Activated naive CD4-positive, alpha-beta T cell treated with Interleukin-2 at 50 U/mL for 16 hours (primary cell): ENCODE measurements around the gene SDK2.

Experiments
- DNase-seq: peaks from one replicate; pipeline ENCODE4 v3.0.0-alpha.2; 2020

SDK2 gene

DNA sequence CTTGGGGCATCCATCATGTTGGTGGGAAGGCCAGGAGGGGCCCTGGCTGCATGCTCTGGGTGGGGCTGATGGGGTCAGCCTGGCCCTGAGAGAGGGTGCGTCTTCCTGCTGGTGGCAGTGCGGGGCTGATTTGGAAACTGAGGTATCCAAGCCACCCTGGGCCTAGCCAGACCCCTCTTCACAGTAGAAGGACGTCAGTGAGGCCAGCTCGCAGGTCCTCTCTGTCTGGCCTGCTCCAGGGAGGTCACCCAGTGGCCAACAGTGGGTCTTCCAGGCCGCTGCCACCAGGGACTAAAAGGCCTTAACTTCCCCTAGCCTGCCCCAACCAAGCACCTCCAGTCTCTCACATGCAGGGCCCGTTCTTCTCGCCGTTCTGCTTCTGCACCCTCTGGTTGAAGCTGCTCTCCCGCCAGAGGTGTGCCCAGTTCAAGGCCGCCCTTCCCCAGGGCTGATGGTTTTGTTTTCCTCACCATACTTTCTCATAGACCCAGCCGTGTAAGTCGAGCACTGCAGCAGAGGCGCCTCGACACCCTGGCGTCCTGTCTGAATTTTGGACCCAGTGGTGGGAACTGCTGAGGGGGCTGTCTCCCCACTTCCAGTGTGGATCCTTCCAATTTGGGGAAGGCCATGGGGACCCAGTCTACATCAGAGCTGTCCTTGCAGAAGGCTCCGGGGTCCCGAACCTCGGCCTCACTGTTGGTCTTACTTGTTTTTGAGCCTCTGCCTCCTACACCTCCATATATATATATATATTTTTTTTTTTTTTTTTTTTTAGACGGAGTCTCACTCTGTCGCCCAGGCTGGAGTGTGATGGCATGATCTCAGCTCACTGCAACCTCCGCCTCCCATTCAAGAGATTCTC is 289.6 kb downstream of the SDK2 start:
- no peak for DNase-seq

GRCh38 chr17:73352261-73352660 is 292.0 kb downstream of the SDK2 start:
- DNase-seq = no peak

GRCh38 chr17:73351764-73352163 is 292.5 kb downstream of the SDK2 start:
- no peak for DNase-seq

- DNase-seq = no peak
Observed at GRCh38 chr17:73350864-73351263, 293.4 kb downstream of the SDK2 start.

DNA sequence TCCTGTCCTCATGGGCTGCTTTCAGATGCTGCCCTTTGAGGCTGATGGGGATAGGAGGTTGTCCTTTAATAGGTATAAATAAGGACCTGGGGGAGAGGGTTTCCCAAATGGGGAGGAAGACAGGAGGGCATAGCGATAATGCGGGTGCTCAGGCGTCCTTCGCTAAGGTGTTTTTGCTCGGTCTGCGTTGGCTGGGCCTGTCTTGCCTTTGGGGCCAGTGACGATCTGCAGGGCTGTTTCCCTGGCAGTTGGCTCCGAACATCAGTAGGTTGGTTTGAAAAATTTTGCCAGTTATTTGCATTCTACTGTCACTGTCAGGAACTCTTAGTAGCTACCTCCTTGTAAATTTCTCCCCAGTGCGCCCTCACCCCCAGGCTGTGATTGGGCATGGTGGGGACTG is 294.6 kb downstream of the SDK2 start:
- no peak for DNase-seq

DNA sequence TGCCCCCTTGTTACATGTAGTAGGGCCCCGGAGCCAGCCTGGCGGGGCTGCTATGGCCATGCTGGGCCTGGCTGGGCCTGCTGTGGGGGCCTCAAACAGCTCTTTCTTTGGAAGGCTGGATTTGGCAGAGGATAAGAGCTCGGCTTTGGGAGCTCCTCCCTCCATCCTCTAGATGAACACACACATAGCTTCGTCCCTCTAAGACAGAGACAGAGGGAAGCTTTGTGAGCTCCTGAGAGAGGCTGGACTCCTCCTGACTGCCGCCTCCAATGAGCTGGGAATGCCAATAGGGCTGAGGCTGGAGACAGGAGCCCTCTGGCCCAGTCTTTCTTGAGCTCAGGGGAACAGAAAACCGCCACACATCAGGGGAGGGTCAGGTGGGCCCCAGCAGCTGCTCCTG is 295.1 kb downstream of the SDK2 start:
- DNase-seq = no peak

GRCh38 chr17:73348829-73349095 is 295.5 kb downstream of the SDK2 start:
- no peak for DNase-seq

DNA sequence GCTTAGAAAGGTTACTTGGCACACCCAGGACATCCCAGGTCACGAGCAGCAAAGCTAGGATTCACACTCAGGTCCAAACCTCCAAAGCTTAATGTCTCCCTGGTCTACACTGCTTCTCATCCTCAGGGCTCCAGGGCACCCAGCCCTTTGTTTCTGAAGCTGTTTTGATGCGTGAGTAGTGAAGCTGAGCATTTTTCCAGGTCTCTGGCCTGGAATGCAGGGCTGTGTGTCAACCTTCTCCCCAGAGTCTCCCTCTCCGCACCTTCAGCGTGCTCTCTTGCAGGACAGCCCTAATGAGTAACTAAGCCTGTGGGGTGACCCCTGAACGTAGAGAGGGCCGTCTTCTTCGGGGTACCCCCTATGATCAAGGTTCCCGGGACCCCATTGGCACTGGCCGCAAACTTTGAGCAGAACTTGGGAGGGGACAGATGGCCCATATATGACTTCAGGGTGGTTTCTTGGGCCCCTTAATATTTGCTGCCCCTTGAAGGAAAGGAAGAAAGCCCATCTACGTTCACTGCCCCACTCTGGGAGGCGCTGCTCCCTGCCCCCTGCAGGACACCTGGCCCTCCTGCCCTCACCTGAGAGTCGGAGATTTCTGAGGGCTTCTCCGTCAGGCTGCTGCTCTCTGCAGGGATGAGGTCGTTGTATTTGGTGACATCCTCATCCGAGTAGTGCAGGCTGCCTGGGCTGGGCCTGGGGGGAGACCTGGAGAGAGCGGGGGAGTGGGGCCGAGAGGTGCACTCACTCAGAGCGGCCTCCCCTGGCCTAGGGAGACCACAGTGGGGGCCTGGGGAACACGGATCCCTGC is 296.0 kb downstream of the SDK2 start:
- DNase-seq = no peak

- no peak for DNase-seq
Observed at GRCh38 chr17:73347351-73347750, 296.9 kb downstream of the SDK2 start.

DNA sequence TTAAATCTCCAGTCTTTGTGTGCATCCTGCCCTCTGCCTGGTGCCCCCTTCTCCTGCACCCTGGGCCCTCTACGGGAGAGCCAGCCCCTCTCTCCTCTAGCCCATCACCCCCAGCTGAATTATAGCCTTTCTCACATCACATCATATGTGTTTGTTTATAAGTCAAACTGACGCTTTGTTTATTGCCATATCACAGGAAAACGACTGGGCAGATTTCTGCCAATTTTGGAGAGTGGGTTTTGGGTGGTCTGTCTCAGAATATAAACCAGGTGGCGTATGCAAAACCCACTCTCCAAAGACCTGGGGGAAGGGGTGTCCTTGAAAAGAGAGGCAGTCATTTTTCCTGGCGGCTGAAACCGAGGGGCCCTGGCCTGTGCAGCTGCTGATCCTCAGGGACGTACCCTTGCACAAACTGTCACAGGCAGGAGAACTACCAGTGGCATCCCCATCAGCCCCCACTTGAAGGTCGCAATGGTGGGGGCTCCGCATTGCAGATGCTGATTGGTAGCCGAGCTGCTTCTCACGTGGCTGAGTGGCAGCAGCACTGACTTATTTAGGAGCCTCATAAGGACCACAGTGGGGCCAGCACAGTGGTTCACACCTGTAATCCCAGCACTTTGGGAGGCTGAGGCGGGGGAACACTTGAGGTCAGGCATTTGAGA is 297.6 kb downstream of the SDK2 start:
- no peak for DNase-seq

GRCh38 chr17:73343739-73344454 is 300.3 kb downstream of the SDK2 start:
- no peak for DNase-seq

DNA sequence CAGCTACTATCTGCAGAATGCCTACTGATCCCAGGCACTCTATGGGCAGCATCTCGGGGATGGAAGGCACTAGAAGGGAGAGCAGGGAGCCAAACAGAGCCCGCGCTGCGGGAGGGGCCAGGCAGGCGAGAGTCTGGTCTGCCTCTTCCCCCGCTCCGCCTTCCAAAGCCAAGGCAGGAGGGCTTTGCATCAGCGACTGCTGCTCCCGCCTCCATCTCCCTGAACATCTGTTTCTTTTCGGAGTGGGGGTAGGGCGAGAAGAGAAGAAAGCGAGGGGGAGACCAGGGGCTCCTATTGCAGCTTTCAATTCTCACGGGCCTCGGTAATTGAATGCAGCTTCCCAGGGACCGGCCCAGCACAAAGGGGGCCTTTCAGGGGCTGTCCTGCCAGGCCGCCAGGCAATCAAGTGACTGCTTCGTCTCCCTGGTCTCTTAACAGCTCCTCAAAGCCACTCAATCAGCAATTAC is 301.0 kb downstream of the SDK2 start:
- no peak for DNase-seq

- no peak for DNase-seq
Observed at GRCh38 chr17:73342541-73343167, 301.6 kb downstream of the SDK2 start.

DNA sequence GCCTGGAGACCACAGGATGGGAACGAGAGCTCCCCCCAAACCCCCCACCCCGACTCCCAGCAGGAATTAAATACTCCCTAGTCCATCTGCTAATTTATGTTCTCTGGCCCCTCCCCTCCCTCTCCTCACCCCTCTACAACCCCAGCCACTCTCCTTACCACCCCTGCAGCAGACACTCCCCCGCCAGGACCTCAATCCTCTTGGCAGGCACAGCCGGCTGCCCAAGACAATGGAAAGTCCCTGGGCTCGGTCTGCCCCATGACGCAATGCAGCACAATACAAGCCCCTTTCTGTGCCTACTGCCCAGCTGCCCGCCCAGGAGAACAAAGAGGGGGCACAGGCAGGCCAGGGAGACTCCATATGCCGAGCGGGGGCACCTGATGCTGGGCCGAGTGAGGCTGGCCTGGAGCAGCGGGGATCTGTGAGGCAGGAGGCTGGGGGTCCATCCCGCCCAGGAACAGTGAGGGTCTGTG is 302.2 kb downstream of the SDK2 start:
- no peak for DNase-seq

- no peak for DNase-seq
Observed at GRCh38 chr17:73341350-73342049, 302.7 kb downstream of the SDK2 start.

DNA sequence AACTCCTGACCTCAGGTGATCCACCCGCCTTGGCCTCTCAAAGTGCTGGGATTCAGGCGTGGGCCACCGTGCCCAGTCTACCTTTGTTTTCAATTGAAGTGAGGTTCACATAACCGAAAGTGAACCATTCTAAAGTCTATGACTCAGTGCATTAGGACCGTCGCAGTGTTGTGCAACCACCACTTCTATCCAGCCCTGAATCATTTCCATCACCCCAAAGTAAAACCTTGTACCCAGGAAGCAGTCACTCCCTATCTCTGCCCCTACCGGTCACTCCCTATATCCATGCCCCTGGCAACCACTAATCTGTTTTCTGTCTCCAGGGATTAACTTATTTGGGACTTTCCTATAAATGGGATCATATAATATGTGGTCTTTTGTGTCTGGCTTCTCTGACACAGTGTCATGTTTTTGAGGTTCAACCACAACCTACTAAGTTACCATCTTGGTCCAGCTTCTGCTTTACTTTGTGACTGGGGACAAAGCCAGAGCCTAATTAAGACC is 304.1 kb downstream of the SDK2 start:
- DNase-seq = no peak

DNA sequence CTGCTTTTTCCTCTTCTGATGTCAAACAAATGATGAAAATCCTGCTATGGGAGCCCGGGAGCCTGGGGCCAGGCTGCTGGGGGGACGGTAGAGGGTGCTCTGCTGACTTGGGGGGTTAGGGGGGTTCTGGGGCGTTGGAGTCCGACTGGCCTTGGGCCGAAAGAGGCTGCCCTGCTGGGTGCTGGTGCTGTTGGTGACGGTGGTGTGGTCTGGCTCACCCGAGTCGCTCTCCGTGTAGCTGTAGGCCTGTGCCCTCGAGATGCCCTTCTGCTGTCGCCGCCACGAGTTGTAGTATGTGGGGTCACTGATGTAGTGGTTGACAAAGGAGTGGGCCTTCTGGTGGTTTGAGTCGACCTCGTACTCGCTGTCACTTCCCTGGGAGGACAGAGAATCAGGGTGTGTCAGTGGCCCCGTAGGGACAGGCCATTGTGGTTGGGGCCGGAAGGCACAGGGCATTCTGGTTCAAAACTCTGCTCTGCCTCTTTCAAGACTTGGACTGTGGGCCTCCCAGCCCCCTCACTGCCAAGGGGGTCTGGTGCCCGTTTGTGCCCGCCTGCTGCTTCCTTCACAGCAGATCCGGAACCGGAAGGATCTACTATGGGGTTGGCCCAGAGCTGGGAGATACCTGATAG is 305.6 kb downstream of the SDK2 start:
- DNase-seq = no peak

DNA sequence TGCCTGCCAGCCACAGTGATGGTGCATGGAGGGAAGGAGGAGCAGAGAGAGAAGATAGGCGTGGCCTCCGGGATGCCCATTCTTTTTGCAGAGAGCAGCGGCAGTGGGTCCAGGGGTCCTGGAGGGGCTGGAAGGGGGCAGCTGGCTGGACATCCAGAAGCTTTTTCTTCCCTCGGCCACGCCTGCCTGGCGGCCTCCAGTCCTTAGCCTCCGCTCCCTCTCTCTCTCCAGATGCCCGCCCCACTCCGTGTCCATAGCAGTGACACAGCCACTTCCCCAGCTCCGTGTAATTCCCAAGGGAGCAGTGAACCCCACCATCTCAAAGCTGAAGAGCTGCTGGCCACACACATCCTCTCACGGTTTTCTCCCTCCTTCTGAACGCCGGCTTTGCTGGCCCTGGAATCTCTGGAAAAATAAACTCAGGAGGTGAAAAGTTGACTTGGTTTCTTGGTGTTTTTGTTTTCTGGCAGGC is 306.2 kb downstream of the SDK2 start:
- DNase-seq = no peak

DNA sequence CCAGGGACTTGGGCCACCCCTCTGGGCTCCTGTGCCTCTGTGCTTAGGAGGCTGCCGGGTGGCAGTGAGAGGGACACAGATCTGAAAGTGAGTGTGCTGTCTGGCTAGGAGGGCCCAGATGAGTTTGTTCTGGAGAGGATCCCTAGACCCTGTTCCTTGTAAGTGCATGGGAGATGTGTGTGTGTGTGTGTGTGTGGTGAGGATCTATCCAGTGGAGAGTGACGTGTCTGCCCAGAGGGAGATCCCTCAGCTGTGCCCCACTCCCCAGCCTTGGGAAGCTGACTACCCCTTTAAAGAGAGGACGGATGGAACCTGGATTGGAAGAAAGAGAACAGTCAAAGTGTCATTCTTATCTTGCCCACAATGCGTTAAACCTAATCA is 306.9 kb downstream of the SDK2 start:
- DNase-seq = no peak

- DNase-seq = no peak
Observed at GRCh38 chr17:73336408-73337329, 307.6 kb downstream of the SDK2 start.
